Tibial nerve (tissue), 3 donors: ENCODE data around the gene EPB41.
"Not testable (repeated sequence)": the region's sequence is repeated elsewhere in the genome, so short reads cannot be mapped to it uniquely, and the experiment has no call there.

Experiments
- CTCF ChIP-seq, 5 experiments: fragments of 200-600 bp in 3 of 5; fragments of 450-650 bp in 2 of 5; sonication (generic) in 3 of 5; IDR thresholded peaks; one replicate each; pipeline ENCODE4 v1.5.1; 2016 to 2019; ENCODE audit warnings: antibody characterized with exemption in 5 of 5, mild to moderate bottlenecking in 3 of 5, moderate library complexity in 2 of 5
- POLR2A ChIP-seq, 2 donors: fragments of 450-650 bp; IDR thresholded peaks; one replicate each; pipeline ENCODE4 v1.6.1; 2017; ENCODE audit warnings: antibody characterized with exemption in 2 of 2, mild to moderate bottlenecking in 2 of 2, moderate library complexity in 2 of 2

GRCh38 chr1:29045663-29046062, 131.3 kb downstream of the EPB41 start:
- TF ChIP-seq CTCF, POLR2A (IDR thresholded peaks at IDR 0.05): not testable (repeated sequence)
